ENCODE measurements around the gene CEACAM3.

Gene CEACAM3

GRCh38 chr19:41837981-41838708, 41.8 kb downstream of the CEACAM3 start:
- no peak for TF ChIP-seq CTCF (conservative IDR thresholded peaks at IDR 0.05; ENCODE audit: control insufficient read depth, insufficient read depth, low read depth, low read length)
- no peak for DNase-seq (ENCODE audit: low read depth)
- no peak overlapping the region for H3K4me3 ChIP-seq (ENCODE audit: control insufficient read depth, low read depth, low read length)

DNA sequence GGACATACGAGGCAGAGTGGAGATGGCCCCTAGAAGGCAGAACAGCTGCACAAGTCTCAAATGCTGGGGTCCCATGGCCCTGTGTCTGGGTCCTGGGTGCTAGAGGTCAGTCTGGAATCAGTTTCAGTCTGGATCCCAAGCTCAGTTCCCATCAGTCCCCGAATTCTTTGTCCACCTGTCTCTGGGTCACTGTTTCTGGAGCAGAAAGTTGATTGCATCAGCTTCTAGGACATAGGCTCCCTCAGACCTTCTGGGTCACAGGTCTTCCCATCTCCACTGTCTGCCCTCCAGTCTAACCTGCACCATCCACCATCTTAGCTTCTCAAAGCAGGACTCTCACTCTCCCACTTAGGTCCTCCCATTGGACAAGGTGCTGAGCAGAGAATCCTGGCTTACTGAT, 42.8 kb downstream of the CEACAM3 start:
- TF ChIP-seq CTCF (conservative IDR thresholded peaks at IDR 0.05; ENCODE audit: control insufficient read depth, insufficient read depth, low read depth, low read length), result no peak
- no peak overlapping the region for H3K4me3 ChIP-seq (ENCODE audit: control insufficient read depth, low read depth, low read length)
- DNase-seq (ENCODE audit: low read depth), result no peak

- no peak for DNase-seq (ENCODE audit: low read depth)
- no peak for TF ChIP-seq CTCF (conservative IDR thresholded peaks at IDR 0.05; ENCODE audit: control insufficient read depth, insufficient read depth, low read depth, low read length)
These were observed 47.0 kb downstream of the CEACAM3 start for GRCh38 chr19:41843371-41843770.

DNA sequence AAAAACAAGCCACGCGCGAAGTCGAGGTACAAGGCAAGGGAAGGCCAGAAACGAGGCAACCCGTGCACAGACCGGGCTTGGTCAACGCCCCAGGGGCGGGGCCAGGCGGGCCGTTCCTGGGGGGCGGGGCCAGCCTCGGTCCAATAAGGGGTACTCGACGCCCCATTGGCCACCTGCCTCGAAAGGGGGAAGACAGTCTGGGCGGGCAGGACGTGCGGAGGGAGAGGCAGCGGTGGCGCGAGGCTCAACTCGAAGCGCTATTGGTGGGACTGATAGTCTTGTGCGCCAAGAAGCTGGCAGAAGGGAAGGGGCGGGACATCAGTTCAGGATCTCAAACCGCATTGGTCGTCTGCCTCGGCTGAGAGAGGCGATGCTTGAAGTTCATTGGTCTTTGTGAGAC, 48.2 kb downstream of the CEACAM3 start, which contains the start of gene LYPD4:
LYPD4 (minus strand) TSS at position 83 of the 400 bp plus-strand sequence. CDS start 5,398 bp downstream, outside the sequence.
- TF ChIP-seq CTCF (conservative IDR thresholded peaks at IDR 0.05; ENCODE audit: control insufficient read depth, insufficient read depth, low read depth, low read length), result no peak
- DNase-seq (ENCODE audit: low read depth), result no peak
- no peak within 1 kb of the TSS for H3K4me3 ChIP-seq (ENCODE audit: control insufficient read depth, low read depth, low read length)

More at GRCh38 chr19:41843371-41843770, 47.0 kb downstream of the CEACAM3 start:
- H3K4me3 ChIP-seq (ENCODE audit: control insufficient read depth, low read depth, low read length), result no peak overlapping the region

- no peak for TF ChIP-seq CTCF (conservative IDR thresholded peaks at IDR 0.05; ENCODE audit: control insufficient read depth, insufficient read depth, low read depth, low read length)
- no peak for DNase-seq (ENCODE audit: low read depth)
- no peak within 1 kb of the TSS for H3K4me3 ChIP-seq (ENCODE audit: control insufficient read depth, low read depth, low read length)
These were observed 48.4 kb downstream of the CEACAM3 start, which contains the start of gene DMRTC2 for GRCh38 chr19:41845001-41845050. Gene DMRTC2, plus strand, starts transcription at chr19:41845042. Its CDS starts 2,387 bp downstream, at chr19:41847429.

GRCh38 chr19:41845051-41845590, 48.7 kb downstream of the CEACAM3 start:
- no peak for TF ChIP-seq CTCF (conservative IDR thresholded peaks at IDR 0.05; ENCODE audit: control insufficient read depth, insufficient read depth, low read depth, low read length)
- H3K4me3 ChIP-seq (ENCODE audit: control insufficient read depth, low read depth, low read length), result no peak overlapping the region
- no peak for DNase-seq (ENCODE audit: low read depth)
